Stimulated activated CD8-positive, alpha-beta memory T cell treated with anti-CD3 and anti-CD28 coated beads, Interleukin-4, amount 100 ng/mL, for 24 hours (primary cell): ENCODE data around the gene FLOT1.

Experiments
- DNase-seq: peaks from one replicate; pipeline ENCODE4 v3.0.0-alpha.2; 2020; ENCODE audit warnings: low read depth

Gene FLOT1

GRCh38 chr6:30742316-30743098, at the start of gene FLOT1:
TSS of gene FLOT1 (minus strand) at chr6:30742687. CDS start at chr6:30742189, 498 bp downstream.
- peak; percentile 94 for DNase-seq

- no peak for DNase-seq
Observed at GRCh38 chr6:30790724-30791383, 48.4 kb upstream of the FLOT1 start.

GRCh38 chr6:30789606-30790005, 47.1 kb upstream of the FLOT1 start:
- DNase-seq: no peak

GRCh38 chr6:30787954-30788353, 45.5 kb upstream of the FLOT1 start:
- no peak for DNase-seq

- no peak for DNase-seq
Observed at GRCh38 chr6:30782425-30783014, 40.0 kb upstream of the FLOT1 start.

- DNase-seq: no peak
Observed at GRCh38 chr6:30781743-30782424, 39.4 kb upstream of the FLOT1 start.

- no peak for DNase-seq
Observed at GRCh38 chr6:30781395-30781742, 38.9 kb upstream of the FLOT1 start.

GRCh38 chr6:30780642-30780920, 38.1 kb upstream of the FLOT1 start:
- DNase-seq: no peak

GRCh38 chr6:30779850-30780641, 37.6 kb upstream of the FLOT1 start:
- no peak for DNase-seq

- no peak for DNase-seq
Observed at GRCh38 chr6:30778001-30778635, 35.6 kb upstream of the FLOT1 start.

GRCh38 chr6:30777155-30777485, 34.6 kb upstream of the FLOT1 start:
- no peak for DNase-seq

- DNase-seq: no peak
Observed at GRCh38 chr6:30776390-30777154, 34.1 kb upstream of the FLOT1 start.

- no peak for DNase-seq
Observed at GRCh38 chr6:30775104-30775503, 32.6 kb upstream of the FLOT1 start.

- no peak for DNase-seq
Observed at GRCh38 chr6:30774701-30775100, 32.2 kb upstream of the FLOT1 start.

GRCh38 chr6:30770592-30770991, 28.1 kb upstream of the FLOT1 start:
- DNase-seq: no peak

GRCh38 chr6:30769853-30770524, 27.5 kb upstream of the FLOT1 start:
- DNase-seq: no peak

- DNase-seq: peak; percentile 75
Observed at GRCh38 chr6:30769088-30769852, 26.8 kb upstream of the FLOT1 start.

- no peak for DNase-seq
Observed at GRCh38 chr6:30768634-30769087, 26.2 kb upstream of the FLOT1 start.

- no peak for DNase-seq
Observed at GRCh38 chr6:30767944-30768301, 25.4 kb upstream of the FLOT1 start.
